Stomach smooth muscle (tissue), 2 donors: ENCODE data around the gene PRR23E.

Experiments used
- H3K27ac ChIP-seq: one replicate; pipeline ENCODE4 v1.7.0; 2013; ENCODE audit warnings: mild to moderate bottlenecking, low read length, inconsistent platforms
- H3K27me3 ChIP-seq, 2 donors: one replicate each; pipeline ENCODE4 v1.7.0; 2013; ENCODE audit warnings: low read length in 2 of 2; ENCODE audit not compliant: insufficient read depth in 2 of 2, control insufficient read depth in 1 of 2
- H3K36me3 ChIP-seq, 2 donors: one replicate each; pipeline ENCODE4 v1.7.0; 2013; ENCODE audit warnings: low read length in 2 of 2; ENCODE audit not compliant: control insufficient read depth in 2 of 2, insufficient read depth in 2 of 2
- H3K4me1 ChIP-seq: one replicate; pipeline ENCODE4 v1.7.0; 2013; ENCODE audit warnings: low read length; ENCODE audit not compliant: control insufficient read depth, insufficient read depth
- H3K4me3 ChIP-seq, 2 donors: one replicate each; pipeline ENCODE4 v1.7.0; 2013; ENCODE audit warnings: low read length in 2 of 2
- H3K9ac ChIP-seq, 2 donors: one replicate each; pipeline ENCODE4 v1.7.0; 2013; ENCODE audit warnings: low read length in 2 of 2, mild to moderate bottlenecking in 1 of 2
- H3K9me3 ChIP-seq, 2 donors: one replicate each; pipeline ENCODE4 v1.7.0; 2013; ENCODE audit warnings: low read length in 2 of 2; ENCODE audit not compliant: control insufficient read depth in 2 of 2
- donor health status: healthy.
- donor health status: Pancreatic carcinoma.

PRR23E gene

GRCh38 chr3:127152684-127153505 is 40.0 kb upstream of the PRR23E start:
- Histone ChIP-seq H3K4me3 (no peak overlapping the region), H3K36me3 (no peaks in the 10 kb centered on the region), H3K27ac (no peak overlapping the region), H3K9me3 (no peaks in the 10 kb centered on the region), H3K9ac (no peak overlapping the region), H3K27me3 (peaks cover 7 to 9% of the 10 kb centered on the region in 2 donors), H3K4me1 (no peaks in the 10 kb centered on the region)

DNA sequence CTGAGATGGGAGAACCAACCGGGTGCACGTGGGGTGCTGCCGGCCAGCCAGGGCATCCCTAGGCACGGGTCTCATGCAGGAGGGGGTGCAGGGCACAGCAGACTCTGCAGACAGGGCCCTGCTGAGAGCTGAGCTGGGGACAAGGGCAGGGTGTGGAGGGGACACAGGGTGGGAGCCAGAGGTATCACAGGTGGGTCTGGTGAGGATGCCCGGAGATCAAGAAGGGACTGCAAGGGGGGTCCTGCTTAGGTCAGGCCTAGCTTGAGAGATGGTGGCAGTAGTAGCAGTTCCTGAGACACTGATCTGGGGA is 39.5 kb upstream of the PRR23E start:
- Histone ChIP-seq H3K27me3 (peaks cover 13 to 14% of the 10 kb centered on the region in 2 donors), H3K4me1 (no peaks in the 10 kb centered on the region), H3K9me3 (no peaks in the 10 kb centered on the region), H3K36me3 (no peaks in the 10 kb centered on the region), H3K9ac (no peak overlapping the region), H3K4me3 (no peak overlapping the region), H3K27ac (no peak overlapping the region)

GRCh38 chr3:127156338-127157050 is 36.4 kb upstream of the PRR23E start:
- Histone ChIP-seq H3K27me3 (peaks cover 24 to 27% of the 10 kb centered on the region in 2 donors), H3K9me3 (no peaks in the 10 kb centered on the region), H3K4me3 (no peak overlapping the region), H3K36me3 (no peaks in the 10 kb centered on the region), H3K4me1 (no peaks in the 10 kb centered on the region), H3K27ac (no peak overlapping the region), H3K9ac (no peak overlapping the region)

DNA sequence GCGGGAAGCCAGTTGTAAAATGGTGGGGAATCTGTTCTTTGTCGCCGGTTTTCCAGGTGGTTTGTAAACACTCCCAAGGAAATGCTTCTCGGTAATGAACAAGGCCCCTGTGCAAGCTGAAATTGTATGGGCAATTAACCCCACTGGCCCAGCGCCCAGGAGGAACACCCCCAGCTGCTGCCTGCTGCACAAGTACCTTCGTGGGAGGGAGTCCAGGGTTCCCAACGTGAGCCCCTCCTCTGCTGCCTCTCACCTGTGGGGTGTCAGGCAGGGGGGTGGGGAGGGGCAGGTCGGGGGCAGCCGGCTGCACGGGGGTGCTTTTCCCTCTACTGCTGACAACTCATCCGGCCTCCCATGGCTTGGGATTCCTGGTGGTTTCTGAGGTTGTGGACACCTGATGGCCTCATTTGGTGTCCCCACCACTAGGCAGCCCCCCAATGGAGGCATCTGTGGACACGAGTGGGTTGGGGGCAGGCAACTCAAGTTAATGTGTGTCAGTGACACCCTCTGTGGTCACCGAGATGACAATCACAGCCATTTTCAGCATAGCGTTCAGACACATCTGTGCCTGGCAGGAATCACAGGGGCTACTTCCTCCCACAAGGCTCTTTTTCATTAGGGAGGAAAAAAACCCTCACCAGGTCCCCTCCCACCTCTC is 35.6 kb upstream of the PRR23E start:
- no peaks in the 10 kb centered on the region for H3K4me1 ChIP-seq
- H3K9me3 ChIP-seq, result no peaks in the 10 kb centered on the region
- no peak overlapping the region for H3K9ac ChIP-seq
- no peak overlapping the region for H3K4me3 ChIP-seq
- peaks cover 25 to 27% of the 10 kb centered on the region in 2 donors for H3K27me3 ChIP-seq
- H3K27ac ChIP-seq, result no peak overlapping the region
- H3K36me3 ChIP-seq, result no peaks in the 10 kb centered on the region

DNA sequence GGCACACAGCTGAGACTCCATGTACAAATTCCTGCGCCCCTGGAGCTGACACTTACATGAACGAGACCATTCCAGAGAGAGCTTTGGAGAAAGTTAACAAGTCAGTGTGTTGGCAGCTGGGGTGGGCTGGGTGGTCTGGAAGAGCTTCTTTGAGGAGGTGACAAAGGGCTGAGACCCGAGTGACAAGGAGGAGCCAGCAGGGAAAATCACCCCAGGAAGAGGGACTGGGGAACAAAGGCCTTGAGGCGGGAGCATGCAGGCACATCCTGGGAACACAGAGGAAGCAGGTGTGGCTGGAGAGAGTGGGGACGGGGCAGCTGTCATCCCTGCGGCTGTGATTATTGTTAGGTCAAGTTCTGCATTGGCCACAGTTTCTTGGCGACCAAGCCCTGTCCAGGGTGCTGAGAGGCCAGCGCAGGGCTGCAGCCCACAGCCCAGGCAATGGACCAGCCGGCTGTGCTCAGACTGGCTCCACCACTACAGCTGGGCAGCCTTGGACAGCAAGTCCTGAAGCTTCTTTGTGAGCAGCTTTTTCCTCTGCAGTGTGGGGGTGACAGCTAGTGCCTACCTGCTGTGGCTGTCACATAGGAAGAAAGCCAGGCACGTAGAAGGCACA is 34.2 kb upstream of the PRR23E start:
- Histone ChIP-seq H3K9me3 (no peaks in the 10 kb centered on the region), H3K36me3 (no peaks in the 10 kb centered on the region), H3K4me3 (no peak overlapping the region), H3K27ac (no peak overlapping the region), H3K4me1 (no peaks in the 10 kb centered on the region), H3K27me3 (peaks cover 25% of the 10 kb centered on the region in 2 donors), H3K9ac (no peak overlapping the region)

GRCh38 chr3:127159543-127159942 is 33.4 kb upstream of the PRR23E start:
- Histone ChIP-seq H3K4me1 (no peaks in the 10 kb centered on the region), H3K9ac (no peak overlapping the region), H3K27me3 (peaks cover 25% of the 10 kb centered on the region in 2 donors), H3K27ac (no peak overlapping the region), H3K36me3 (no peaks in the 10 kb centered on the region), H3K4me3 (no peak overlapping the region), H3K9me3 (no peaks in the 10 kb centered on the region)

GRCh38 chr3:127161236-127161635 is 31.7 kb upstream of the PRR23E start:
- H3K27ac ChIP-seq, result no peak overlapping the region
- H3K36me3 ChIP-seq, result no peaks in the 10 kb centered on the region
- no peaks in the 10 kb centered on the region for H3K4me1 ChIP-seq
- H3K9ac ChIP-seq, result no peak overlapping the region
- H3K9me3 ChIP-seq, result no peaks in the 10 kb centered on the region
- H3K4me3 ChIP-seq, result no peak overlapping the region
- H3K27me3 ChIP-seq, result peaks cover 25% of the 10 kb centered on the region in 2 donors

GRCh38 chr3:127161973-127162579 is 30.9 kb upstream of the PRR23E start:
- Histone ChIP-seq H3K27ac (no peak overlapping the region), H3K36me3 (no peaks in the 10 kb centered on the region), H3K9me3 (no peaks in the 10 kb centered on the region), H3K4me1 (no peaks in the 10 kb centered on the region), H3K4me3 (no peak overlapping the region), H3K9ac (no peak overlapping the region), H3K27me3 (peaks cover 23 to 25% of the 10 kb centered on the region in 2 donors)

DNA sequence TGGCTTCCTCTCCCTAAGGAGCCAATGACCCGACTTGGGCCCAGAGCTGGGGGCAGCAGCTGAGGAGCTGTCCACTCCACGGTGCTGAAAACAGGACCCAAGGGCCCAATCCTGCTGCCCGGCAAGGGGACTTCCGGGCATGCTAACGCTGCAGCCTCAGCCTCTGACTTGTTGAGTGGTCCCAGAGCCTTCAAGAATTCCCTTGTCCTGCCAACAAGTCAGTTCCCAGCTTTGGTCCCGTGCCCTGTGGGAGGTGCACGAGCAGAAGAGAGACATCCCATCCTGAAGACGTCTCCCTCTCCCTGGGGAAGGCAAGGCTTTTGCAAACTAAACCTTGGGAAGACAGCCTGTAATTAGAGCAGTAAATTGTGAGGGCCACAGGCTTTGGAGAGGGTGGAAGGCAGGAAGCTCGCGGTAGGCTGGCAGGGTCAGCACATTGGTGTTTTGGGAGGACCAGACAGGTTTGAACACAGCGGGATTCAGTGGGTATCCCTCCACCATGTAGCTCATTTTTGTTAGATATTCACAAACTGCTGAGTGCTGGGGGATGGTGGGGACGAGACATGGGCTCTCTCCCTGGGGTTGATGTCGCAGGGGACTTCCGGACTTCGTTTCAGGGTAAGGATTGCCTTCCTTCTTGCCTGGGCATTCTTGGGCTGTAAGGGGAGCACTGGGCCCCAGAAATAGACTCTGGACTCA is 29.8 kb upstream of the PRR23E start:
- peaks cover 16% of the 10 kb centered on the region in 2 donors for H3K27me3 ChIP-seq
- no peak overlapping the region for H3K27ac ChIP-seq
- H3K36me3 ChIP-seq, result no peaks in the 10 kb centered on the region
- H3K4me3 ChIP-seq, result no peak overlapping the region
- H3K9ac ChIP-seq, result no peak overlapping the region
- H3K9me3 ChIP-seq, result no peaks in the 10 kb centered on the region
- H3K4me1 ChIP-seq, result no peaks in the 10 kb centered on the region

DNA sequence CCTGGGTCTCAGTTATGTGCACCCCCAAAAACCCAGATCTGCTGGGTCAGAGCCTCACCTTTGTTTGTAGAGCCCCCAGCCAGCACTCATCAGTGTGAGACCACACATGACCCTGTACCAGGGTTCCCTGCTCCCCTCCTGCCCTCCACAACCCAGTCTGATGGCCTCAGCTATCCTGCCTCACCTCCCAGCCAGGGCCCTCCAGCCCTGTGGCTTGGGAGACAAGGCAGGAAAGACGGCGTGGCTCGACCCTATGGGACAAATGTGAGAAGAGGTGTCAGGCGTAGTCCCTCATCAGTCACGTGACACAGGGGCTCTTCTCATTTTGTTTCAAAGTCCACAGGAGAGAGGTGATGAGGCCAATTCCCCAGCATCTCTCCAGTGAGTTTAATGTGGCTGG is 28.3 kb upstream of the PRR23E start:
- H3K9ac ChIP-seq, result no peak overlapping the region

More for the DNA sequence above, 28.3 kb upstream of the PRR23E start:
- Histone ChIP-seq H3K27me3 (peaks cover 3 to 7% of the 10 kb centered on the region in 2 donors), H3K27ac (no peak overlapping the region), H3K4me3 (no peak overlapping the region), H3K9me3 (no peaks in the 10 kb centered on the region), H3K36me3 (no peaks in the 10 kb centered on the region), H3K4me1 (no peaks in the 10 kb centered on the region)
